Mononuclear cell (primary cell): ENCODE measurements around the gene PDX1. TPM values are rescaled to one million over a fixed set of nuclear protein-coding genes. Genes with fewer than 3 reads are reported as not detected.
"Not testable (repeated sequence)": the region's sequence is repeated elsewhere in the genome, so short reads cannot be mapped to it uniquely, and the experiment has no call there.

Experiments used
- H3K27me3 ChIP-seq: 2 replicates; pipeline ENCODE4 v1.6.0; 2011; ENCODE audit warnings: low read length, control low read depth; ENCODE audit not compliant: insufficient read depth
- H3K4me1 ChIP-seq: 2 replicates; pipeline ENCODE4 v1.5.1; 2011; ENCODE audit warnings: mild to moderate bottlenecking, low read length, control low read depth; ENCODE audit not compliant: insufficient read depth
- H3K4me3 ChIP-seq: 2 replicates; pipeline ENCODE4 v1.5.1; 2011; ENCODE audit warnings: mild to moderate bottlenecking, low read length, moderate library complexity
- H3K9me3 ChIP-seq: 2 replicates; pipeline ENCODE4 v1.5.1; 2011; ENCODE audit warnings: low read depth, mild to moderate bottlenecking, control low read depth, low read length
- total RNA-seq: library from RNA; depleted of rRNA; stranded (reverse); fragments of >200 nt; gene quantifications from one replicate; pipeline ENCODE4 v1.2.3, GENCODE V29; 2012

The PDX1 gene
- total RNA-seq, 1 donor: not detected

DNA sequence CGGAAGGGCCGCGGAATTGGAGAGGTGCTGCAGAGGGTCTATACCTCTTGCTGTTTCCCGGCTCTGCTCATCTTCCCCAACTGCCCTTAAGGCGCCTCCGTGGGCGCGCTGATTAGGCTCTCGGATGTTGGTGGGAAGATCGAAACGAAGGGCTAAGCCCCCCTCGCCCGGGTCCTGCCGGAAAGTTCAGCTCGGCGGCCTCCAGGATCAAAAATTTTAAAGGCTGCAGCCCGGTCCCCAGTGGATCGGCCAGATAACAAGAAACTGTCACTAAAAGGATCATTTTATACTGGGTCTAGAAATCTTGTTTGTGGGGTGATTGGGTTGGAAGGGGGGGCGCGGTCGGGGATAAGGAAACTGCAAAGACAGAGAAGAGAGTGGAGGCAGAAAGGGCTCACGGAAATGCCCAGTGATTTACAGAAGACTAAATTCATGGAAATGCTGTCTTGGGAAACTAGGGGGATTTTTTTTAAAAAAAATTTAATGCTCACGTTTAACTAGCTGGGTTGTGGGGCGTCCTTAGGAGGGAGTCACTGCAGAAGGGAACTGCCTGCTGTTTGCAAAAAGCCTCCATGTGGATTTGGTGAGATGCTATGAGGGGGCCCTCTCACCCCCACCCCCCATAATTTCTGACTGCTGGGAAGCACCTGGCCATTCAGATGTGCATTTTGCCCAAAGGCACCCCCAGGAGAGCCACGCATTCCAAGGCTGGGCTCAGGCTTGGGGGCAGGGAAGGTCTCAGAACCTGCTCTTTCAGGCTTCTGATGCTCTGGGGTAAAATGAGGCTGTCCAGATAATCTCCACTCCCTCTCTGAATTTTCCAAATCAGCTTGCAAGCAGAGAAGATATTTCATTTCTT lies 41.7 kb downstream of the PDX1 start:
- H3K27me3 ChIP-seq: peaks cover 97% of the 10 kb centered on the region
- no peaks in the 10 kb centered on the region for H3K9me3 ChIP-seq
- no peak overlapping the region for H3K4me3 ChIP-seq
- H3K4me1 ChIP-seq: peaks cover 20% of the 10 kb centered on the region

DNA sequence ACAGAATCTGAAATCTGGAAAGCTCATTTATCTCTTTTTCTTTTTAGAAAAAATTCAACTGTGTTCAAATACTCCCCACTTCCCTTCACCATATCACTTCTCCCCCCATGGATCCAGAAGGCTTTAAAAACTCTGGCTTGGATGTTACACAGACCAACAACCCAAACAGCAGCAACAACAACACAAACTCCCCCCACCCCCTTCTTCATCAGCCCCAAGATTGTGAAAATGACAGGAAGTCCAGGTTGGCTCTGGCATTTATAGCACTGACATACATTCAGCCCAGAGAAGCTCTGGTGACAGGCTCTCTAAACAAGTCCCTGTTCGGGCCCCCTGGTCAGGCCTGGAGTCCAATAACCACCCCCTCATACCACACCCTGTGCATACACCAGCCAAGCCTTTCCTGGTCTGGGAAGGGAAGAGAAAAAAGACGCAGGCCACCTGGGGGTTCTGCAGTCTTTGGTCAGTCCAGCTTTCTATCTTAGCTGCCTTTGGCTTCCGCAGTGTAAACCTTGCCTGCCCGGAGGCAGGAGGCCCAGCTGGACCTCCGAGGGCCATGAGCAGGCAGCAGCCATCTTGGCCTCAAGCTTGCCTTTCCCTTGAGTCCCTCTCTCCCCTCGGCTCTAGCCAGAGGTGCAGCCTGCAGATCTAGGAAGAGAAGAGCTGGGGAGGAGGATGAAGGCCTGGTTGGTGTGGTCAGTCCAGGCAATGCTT lies 42.5 kb downstream of the PDX1 start:
- Histone ChIP-seq H3K4me1 (peaks cover 21% of the 10 kb centered on the region), H3K9me3 (no peaks in the 10 kb centered on the region), H3K4me3 (no peak overlapping the region), H3K27me3 (peaks cover 97% of the 10 kb centered on the region)

DNA sequence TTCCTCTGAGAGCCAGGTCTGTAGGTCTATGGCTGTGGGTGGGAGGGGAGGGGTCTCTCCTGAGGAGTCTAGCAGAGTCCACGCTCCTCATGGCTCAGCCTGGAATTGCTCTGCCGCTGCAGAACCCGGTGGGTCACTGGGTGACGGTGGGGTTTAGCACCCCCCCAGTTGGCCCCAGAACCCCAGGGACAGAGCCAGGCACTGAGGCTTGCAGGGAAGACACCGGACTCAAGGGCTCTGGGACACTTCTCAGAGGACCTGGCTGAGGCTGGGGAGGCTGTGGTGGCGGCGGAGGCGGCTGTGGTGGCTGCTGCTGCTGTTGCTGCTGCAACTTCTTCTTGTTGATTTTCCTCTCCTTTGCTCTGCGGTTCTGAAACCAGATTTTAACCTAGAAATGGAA lies 43.2 kb downstream of the PDX1 start:
- Histone ChIP-seq H3K4me1 (peaks cover 22% of the 10 kb centered on the region), H3K9me3 (no peaks in the 10 kb centered on the region), H3K4me3 (no peak overlapping the region), H3K27me3 (peaks cover 97% of the 10 kb centered on the region)

DNA sequence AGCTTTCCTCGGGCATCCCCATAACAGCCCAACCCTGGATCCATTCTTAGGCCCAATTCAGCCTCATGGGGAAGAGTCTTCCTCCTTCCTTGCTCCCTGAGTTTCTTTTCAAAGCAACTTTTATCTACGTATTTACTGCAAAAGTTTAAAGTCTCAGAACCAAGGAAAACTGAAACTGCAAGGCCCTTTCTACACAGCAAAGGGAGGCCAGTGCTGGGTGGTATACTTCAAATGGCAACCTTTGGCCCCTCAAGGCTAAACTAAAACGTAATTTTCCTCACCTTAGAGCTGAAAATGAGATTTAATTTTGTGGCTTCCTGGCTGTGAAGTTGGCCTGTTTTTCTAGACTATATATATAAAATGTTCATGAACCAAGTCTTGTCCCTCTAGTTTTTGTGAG lies 43.7 kb downstream of the PDX1 start:
- Histone ChIP-seq H3K4me1 (peaks cover 27% of the 10 kb centered on the region), H3K9me3 (no peaks in the 10 kb centered on the region), H3K4me3 (no peak overlapping the region), H3K27me3 (peaks cover 97% of the 10 kb centered on the region)

DNA sequence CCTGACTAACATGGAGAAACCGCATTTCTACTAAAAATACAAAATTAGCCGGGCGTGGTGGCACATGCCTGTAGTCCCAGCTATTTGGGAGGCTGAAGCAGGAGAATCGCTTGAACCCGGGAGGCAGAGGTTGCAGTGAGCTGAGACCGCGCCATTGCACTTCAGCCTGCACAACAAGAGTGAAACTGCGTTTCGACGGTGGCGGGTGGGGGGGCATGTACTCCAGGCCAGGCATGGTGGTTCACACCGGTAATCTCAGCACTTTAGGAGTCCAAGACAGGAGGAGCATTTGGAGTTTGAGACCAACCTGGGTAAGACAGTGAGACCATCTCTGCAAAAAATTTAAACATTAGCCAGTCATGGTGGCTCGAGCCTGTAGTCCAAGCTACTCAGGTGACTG lies 44.4 kb downstream of the PDX1 start:
- not testable (repeated sequence) for H3K4me3 ChIP-seq, H3K9me3 ChIP-seq
- peaks cover 97% of the 10 kb centered on the region for H3K27me3 ChIP-seq
- H3K4me1 ChIP-seq: peaks cover 28% of the 10 kb centered on the region

DNA sequence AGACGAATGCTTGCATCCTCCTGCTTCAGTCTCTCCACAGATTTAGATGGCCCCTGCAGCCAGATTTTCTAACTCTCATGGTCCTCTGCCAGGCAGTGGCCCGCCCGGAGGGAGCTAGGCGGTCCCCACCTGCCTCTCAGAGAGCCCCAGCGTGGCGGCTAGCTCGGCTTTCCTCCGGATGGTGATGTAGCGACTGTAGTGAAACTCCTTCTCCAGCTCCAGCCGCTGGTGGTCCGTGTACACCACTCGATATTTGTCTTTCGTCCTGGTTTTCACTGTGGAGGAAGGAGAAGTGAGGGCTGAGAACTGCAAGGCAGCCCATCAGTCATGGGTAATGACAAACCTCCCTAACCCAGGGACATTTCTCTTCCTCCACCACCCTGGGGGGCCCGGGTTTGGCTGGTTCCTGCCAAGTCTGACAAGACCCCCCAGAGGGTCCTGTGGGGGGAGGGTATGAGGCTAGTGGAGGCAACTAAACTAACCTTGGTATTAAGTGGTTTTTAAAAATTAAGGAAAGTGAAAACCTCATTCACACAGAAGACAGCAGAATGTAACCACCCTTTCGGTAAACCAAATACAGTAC lies 45.0 kb downstream of the PDX1 start:
- no peak overlapping the region for H3K4me3 ChIP-seq
- no peaks in the 10 kb centered on the region for H3K9me3 ChIP-seq
- H3K27me3 ChIP-seq: peaks cover 96% of the 10 kb centered on the region
- peaks cover 28% of the 10 kb centered on the region for H3K4me1 ChIP-seq

DNA sequence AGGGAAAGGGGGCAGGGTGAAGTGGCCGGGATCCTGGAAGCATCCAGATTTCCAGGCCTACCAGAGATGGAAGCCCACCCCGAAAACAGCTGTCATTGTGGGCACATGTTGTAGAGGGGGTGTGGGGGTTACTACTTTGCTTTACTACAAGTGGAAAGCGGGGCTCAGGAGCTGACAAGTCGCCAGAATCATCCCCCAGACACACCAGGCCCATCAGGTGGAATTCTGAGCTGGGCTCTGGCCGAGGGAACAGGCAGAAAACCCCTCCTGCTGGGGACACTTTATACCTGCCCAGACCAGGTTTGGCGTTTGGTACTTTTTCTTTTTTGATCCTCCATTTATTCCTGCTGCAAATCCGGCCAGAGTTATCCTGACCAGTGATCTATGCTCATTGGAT lies 45.5 kb downstream of the PDX1 start:
- H3K4me1 ChIP-seq: peaks cover 23% of the 10 kb centered on the region
- no peaks in the 10 kb centered on the region for H3K9me3 ChIP-seq
- no peak overlapping the region for H3K4me3 ChIP-seq
- H3K27me3 ChIP-seq: peaks cover 96% of the 10 kb centered on the region

DNA sequence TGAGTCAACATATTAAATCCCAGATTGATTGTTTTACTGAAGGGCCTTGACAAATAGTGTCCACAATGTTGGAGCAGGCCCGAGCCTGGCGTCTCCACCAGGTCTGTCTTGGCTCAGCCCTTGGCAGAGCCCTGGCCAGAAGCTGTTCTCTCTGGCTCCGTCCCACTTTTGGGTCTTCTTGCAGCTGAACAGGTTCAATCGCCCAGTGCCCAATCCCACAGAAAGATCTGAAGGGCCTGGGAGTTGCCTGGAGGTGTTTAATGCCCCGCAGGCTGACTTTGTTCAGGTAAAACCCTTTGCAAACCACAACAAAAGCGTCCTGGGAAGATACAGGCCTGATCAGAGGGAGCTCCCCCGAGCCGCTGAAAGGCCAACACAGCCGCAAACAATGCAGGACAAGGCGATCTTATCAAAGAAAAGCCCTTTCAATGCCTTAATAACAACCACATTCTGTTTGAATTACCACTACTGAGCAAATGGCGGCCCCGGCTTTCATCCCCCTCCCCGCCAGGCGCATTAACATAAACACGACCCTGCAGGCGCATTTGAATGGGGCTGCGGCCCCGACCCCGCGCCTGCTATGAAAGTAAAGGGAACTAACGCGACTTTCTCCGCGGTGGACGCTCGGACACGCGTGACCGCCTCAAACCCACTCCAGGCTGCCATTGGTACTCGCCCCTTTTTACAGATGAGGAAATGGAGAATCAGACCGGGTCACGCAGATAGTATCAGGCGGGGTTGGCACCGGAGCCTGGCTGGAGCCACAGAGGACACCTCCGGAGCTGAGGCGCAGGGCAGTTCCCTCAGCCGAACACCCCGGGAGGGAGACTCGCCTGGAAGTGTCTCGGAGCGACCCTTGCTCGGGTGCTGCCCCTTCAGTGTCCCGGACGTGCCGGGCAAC lies 46.2 kb downstream of the PDX1 start:
- peaks cover 17% of the 10 kb centered on the region for H3K4me1 ChIP-seq
- peaks cover 98% of the 10 kb centered on the region for H3K27me3 ChIP-seq
- H3K4me3 ChIP-seq: no peak overlapping the region
- no peaks in the 10 kb centered on the region for H3K9me3 ChIP-seq

DNA sequence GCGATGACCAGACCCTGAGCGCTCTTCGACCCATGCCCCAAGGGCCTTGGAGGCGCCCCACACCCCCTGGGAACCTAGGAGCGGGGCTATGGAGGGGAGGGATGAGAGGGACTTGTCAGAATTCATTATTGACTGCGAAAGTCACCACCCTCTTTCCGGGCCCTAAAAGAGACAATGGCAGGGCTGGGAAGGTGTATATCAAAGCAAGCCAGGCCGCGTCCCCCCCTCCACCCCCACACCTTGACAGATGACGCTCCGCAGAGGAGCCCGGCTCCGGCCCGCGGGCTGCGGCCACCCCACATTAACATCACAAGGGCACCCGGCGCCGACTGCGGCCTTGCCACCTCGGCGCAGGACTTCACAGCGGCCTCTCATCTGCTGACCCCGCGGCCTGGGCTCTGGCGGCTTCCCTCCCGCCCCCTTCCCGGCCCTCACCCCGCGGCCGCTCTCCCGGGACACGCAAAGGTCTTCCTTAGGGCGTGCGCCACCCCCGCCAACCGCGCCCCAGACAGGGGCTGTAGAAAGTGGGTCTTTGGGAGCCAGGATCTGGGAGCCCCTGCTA lies 46.9 kb downstream of the PDX1 start:
- H3K4me3 ChIP-seq: no peak overlapping the region
- peaks cover 12% of the 10 kb centered on the region for H3K4me1 ChIP-seq
- H3K27me3 ChIP-seq: peaks cover 98% of the 10 kb centered on the region
- H3K9me3 ChIP-seq: no peaks in the 10 kb centered on the region

DNA sequence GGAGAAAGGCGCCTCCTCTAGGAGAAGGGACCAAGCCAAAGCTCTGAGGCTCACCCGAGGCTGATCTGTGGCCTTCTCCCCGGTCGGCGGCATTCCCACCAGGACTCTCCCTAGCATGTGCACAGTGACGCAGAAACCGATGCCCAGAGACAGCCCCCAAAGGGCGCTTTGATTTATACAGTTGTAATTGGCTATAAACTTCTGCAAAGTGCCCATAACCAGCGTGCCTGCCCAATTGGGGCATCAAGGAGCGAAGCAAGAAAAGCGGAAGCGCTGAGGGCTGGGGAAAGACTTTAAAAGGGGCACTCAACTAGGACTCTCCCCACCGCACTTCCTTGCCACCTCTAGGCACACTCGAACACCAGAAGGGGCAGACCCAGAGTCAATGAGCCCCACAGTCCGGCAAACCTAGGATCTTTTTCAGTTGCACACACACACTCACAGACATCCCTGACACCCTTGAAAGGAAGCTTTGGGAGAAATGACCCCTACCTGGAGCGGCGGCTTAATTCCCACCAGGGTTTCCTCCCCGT lies 47.5 kb downstream of the PDX1 start:
- Histone ChIP-seq H3K4me3 (no peak overlapping the region), H3K4me1 (peaks cover 12% of the 10 kb centered on the region), H3K9me3 (no peaks in the 10 kb centered on the region), H3K27me3 (peaks cover 98% of the 10 kb centered on the region)

DNA sequence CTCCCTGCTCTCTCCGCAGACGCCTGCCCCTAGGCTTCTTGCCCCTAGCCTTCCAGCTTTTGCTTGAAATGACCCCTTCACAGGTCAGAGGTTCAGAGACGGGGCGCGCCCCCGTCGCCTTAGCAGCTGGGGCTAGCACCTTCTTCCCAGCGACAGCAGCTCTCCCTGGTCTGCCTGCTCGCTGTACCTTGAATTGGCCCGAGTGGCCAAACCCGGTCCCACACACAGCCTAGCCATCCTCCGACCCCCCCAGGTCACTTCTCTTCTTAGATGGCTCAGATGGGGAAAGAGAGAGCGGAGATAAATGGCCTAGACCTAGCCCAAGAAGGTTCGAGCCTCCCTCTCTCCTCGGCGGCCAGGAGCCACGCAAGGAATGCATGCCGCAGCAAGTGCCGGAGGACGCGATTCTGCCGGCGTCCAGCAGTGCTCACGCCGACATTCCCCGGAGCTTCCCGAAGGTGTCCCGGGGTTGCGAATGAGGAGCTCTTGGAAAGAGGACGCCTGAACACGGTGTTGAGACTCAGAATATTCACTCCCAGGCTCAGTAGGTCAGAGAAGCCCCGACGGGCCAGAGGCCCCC lies 48.0 kb downstream of the PDX1 start:
- H3K9me3 ChIP-seq: no peaks in the 10 kb centered on the region
- H3K4me3 ChIP-seq: no peak overlapping the region
- peaks cover 12% of the 10 kb centered on the region for H3K4me1 ChIP-seq

DNA sequence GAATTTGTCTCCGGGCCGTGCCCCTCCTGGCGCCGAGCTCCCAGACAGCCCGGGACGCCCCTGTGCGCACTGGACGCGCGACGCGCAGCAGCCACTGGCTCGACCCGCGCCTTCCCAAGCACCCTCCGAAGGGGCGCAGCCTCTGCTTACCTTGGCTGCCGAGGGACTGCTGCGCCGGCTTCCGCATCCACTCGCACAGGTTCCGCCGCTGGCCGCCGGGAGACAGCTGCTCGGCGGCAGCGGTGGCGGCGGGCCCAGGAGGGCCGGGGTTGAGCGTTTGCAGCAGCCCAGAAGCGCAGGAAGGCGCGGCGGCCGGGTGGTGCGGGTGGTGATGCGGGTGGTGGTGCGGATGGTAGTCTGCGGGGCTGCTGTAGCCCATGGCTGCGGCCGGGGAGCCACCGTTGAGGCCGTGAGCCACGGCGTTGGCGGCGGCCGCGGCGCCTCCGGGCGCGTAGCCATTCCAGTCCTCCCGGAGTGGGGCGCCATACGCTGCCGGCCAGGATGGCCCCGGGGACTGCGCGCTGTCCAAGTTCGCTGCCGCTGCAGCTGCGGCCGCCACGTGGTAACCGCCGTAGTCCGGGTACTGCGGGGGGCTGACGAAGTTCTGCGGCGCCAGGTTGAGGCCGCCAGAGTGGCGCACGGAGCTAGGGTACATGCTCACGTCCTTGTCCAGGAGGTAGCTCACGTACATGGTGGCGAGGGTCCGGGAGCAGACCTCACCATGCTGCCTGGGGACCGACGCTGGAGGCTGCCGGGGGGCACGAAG lies 48.7 kb downstream of the PDX1 start:
- H3K9me3 ChIP-seq: no peaks in the 10 kb centered on the region
- no peak overlapping the region for H3K4me3 ChIP-seq
- H3K27me3 ChIP-seq: peaks cover 98% of the 10 kb centered on the region
- H3K4me1 ChIP-seq: peaks cover 12% of the 10 kb centered on the region

More for the DNA sequence above, 48.0 kb downstream of the PDX1 start:
- H3K27me3 ChIP-seq: peaks cover 98% of the 10 kb centered on the region

DNA sequence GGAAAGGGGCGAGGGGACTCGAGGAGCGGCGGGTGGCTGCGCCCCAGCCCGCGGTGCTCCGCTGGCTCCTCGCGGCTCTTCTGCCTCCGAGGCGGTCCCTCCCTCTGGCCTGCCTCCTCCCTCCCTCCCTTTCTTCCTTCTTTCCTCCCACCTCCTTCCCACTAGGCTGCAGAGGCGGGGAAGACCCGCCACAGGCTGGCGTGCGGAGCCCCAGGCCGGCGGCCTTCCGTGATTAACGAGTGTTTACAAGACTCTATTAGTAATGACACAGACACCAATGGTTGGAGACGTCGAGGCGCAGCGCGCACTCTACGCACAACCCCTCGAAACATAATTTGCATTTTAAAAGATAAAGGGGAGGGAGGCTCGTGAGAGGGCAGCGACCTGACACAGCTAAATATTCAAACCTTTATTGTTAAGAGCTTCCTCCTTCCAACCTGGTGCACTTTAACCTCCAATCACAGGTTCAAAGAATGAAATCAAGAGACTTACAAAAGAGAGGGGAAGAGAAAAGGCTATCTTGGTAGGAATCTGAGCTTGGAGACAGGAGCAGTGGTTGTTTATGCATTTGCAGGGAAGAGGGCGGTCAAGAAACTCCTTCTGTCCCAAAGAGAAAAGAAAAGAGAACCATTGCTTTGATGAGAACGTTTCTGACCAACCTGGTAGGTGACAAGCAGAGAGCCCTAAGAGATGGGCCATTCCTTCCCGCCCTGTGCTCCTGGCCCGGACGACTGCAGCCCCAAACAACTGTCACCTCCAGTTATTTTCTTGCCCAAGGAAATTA lies 49.5 kb downstream of the PDX1 start, which contains the start of gene CDX2:
CDX2 (minus strand) TSS at position 234 of the 784 bp plus-strand sequence. CDS start 309 bp downstream, outside the sequence.
- H3K27me3 ChIP-seq: peaks cover 99% of the 10 kb centered on the region
- H3K4me3 ChIP-seq: no peak within 1 kb of the TSS
- H3K9me3 ChIP-seq: no peaks in the 10 kb centered on the region
- peaks cover 12% of the 10 kb centered on the region for H3K4me1 ChIP-seq
